Spinal cord (tissue), 10 donors: ENCODE measurements around the gene CBX8. TPM values are rescaled to one million over a fixed set of nuclear protein-coding genes. Genes with fewer than 3 reads are reported as not detected.
A peak's percentile ranks its signal among the peaks of the same experiment; 100 is the strongest.

ENCODE experiments used
- DNase-seq, 6 donors: peaks; one replicate each; pipeline versions ENCODE4 v3.0.0 to v3.0.0-alpha.2; 2013 to 2015; ENCODE audit warnings: low spot score in 6 of 6, low read depth in 4 of 6
- H3K27ac ChIP-seq: one replicate; pipeline ENCODE4 v1.5.1; 2013; ENCODE audit warnings: low read depth, low read length, control low read depth
- H3K27me3 ChIP-seq: one replicate; pipeline ENCODE4 v1.6.1; 2013; ENCODE audit warnings: low read length; ENCODE audit not compliant: control insufficient read depth, insufficient read depth
- H3K36me3 ChIP-seq: one replicate; pipeline ENCODE4 v1.6.1; 2013; ENCODE audit warnings: low read length; ENCODE audit not compliant: control insufficient read depth, insufficient read depth
- H3K4me1 ChIP-seq: one replicate; pipeline ENCODE4 v1.6.1; 2013; ENCODE audit warnings: low read length; ENCODE audit not compliant: control insufficient read depth, insufficient read depth
- H3K4me3 ChIP-seq: one replicate; pipeline ENCODE4 v1.5.1; 2013; ENCODE audit warnings: low read depth, low read length, control low read depth
- H3K9me3 ChIP-seq: one replicate; pipeline ENCODE4 v1.6.1; 2013; ENCODE audit warnings: low read length; ENCODE audit not compliant: control insufficient read depth, insufficient read depth
- WGBS: methylation state at CpG from one replicate; pipeline ENCODE4 v1.1.5; 2013; ENCODE audit warnings: missing lambda C conversion rate; ENCODE audit not compliant: insufficient coverage; 5-methylcytosine and 5-hydroxymethylcytosine counted together
- long read RNA-seq, 4 donors: transcript quantifications; one replicate each; lab custom pipeline, GENCODE V29; 2026
- polyA plus RNA-seq, 2 donors: library from polyadenylated mRNA; unstranded; fragments of 120-200 nt; gene quantifications; one replicate each; pipeline ENCODE4 v1.2.1, GENCODE V29; 2013; ENCODE audit not compliant: insufficient read length in 2 of 2
- total RNA-seq, 2 donors: library from RNA; depleted of rRNA in 1 of 2; stranded (reverse); fragments of 120-200 nt in 1 of 2; fragments of >200 nt in 1 of 2; gene quantifications; one replicate each; pipeline versions ENCODE4 v1.2.3 to v1.2.4, GENCODE V29; 2013 to 2014
- donor health status: healthy.

Gene CBX8
- 1 to 10 TPM; 3.6 to 9.3 TPM for total RNA-seq
- polyA plus RNA-seq: 10 to 100 TPM; 13.6 to 14.4 TPM
- long read RNA-seq, donor 1, partial matches to known transcripts: 6 of 10 reads
- long read RNA-seq, donor 1, other reads (novel, unspliced or antisense): 0 of 10 reads
- long read RNA-seq, donor 2, partial matches to known transcripts: 0 of 2 reads
- long read RNA-seq, donor 2, other reads (novel, unspliced or antisense): 0 of 2 reads
- long read RNA-seq, donor 3, partial matches to known transcripts: 0 of 4 reads
- long read RNA-seq, donor 3, other reads (novel, unspliced or antisense): 0 of 4 reads
- long read RNA-seq, donor 4, transcript CBX8-201 (5 exons, 3,791 nt): major isoform, 8 of 8 reads
- long read RNA-seq, donor 4, partial matches to known transcripts: 0 of 8 reads
- long read RNA-seq, donor 4, other reads (novel, unspliced or antisense): 0 of 8 reads

GRCh38 chr17:79796763-79797491 lies at the start of gene CBX8:
CBX8 (minus strand) TSS chr17:79797077; CDS start chr17:79796998, 79 bp downstream.
- under 1% methylated on average over 76 of the region's 79 CpGs for WGBS
- H3K4me1 ChIP-seq: peaks cover 81% of the 10 kb centered on the region
- H3K27ac ChIP-seq: peak within 1 kb of the TSS; percentile 92
- peak within 1 kb of the TSS; percentile 75 for H3K4me3 ChIP-seq
- H3K36me3 ChIP-seq: peaks cover 20% of the 10 kb centered on the region
- no peaks in the 10 kb centered on the region for H3K9me3 ChIP-seq
- DNase-seq: peak; percentile 97 to 100 (median 100)
- peaks cover 60% of the 10 kb centered on the region for H3K27me3 ChIP-seq

GRCh38 chr17:79845601-79845949 lies 48.7 kb upstream of the CBX8 start:
- no peak overlapping the region for H3K4me3 ChIP-seq
- peak overlapping the region; percentile 67 for H3K27ac ChIP-seq
- no peak for DNase-seq

GRCh38 chr17:79844869-79845600 lies 48.2 kb upstream of the CBX8 start:
- Histone ChIP-seq H3K9me3 (no peaks in the 10 kb centered on the region), H3K36me3 (no peaks in the 10 kb centered on the region), H3K27me3 (peaks cover 38% of the 10 kb centered on the region), H3K4me3 (no peak overlapping the region), H3K4me1 (peaks cover 53% of the 10 kb centered on the region), H3K27ac (peak overlapping the region; percentile 67)
- WGBS: 7% methylated on average over 27 of the region's 38 CpGs
- peak in 1 of 6 donors; percentile 62 for DNase-seq

More at GRCh38 chr17:79845601-79845949, 48.7 kb upstream of the CBX8 start:
- 38% methylated on average over 5 of the region's 7 CpGs for WGBS
- Histone ChIP-seq H3K27me3 (peaks cover 33% of the 10 kb centered on the region), H3K9me3 (no peaks in the 10 kb centered on the region), H3K4me1 (peaks cover 49% of the 10 kb centered on the region), H3K36me3 (no peaks in the 10 kb centered on the region)

GRCh38 chr17:79843816-79844800 lies 47.2 kb upstream of the CBX8 start:
- no peaks in the 10 kb centered on the region for H3K9me3 ChIP-seq
- DNase-seq: peak in 2 of 6 donors; percentile 78 to 85
- H3K27ac ChIP-seq: peak overlapping the region; percentile 15
- peak overlapping the region; percentile 54 for H3K4me3 ChIP-seq
- peaks cover 40% of the 10 kb centered on the region for H3K27me3 ChIP-seq
- peaks cover 58% of the 10 kb centered on the region for H3K4me1 ChIP-seq
- WGBS: under 1% methylated on average over 81 of the region's 89 CpGs
- no peaks in the 10 kb centered on the region for H3K36me3 ChIP-seq

- H3K4me1 ChIP-seq: peaks cover 58% of the 10 kb centered on the region
- H3K4me3 ChIP-seq: peak overlapping the region; percentile 54
- peaks cover 40% of the 10 kb centered on the region for H3K27me3 ChIP-seq
- DNase-seq: no peak
- H3K9me3 ChIP-seq: no peaks in the 10 kb centered on the region
- H3K36me3 ChIP-seq: no peaks in the 10 kb centered on the region
- under 1% methylated on average over 39 of the region's 39 CpGs for WGBS
- peak overlapping the region; percentile 15 for H3K27ac ChIP-seq
These were observed 46.6 kb upstream of the CBX8 start for GRCh38 chr17:79843474-79843815.

- under 1% methylated on average over 57 of the region's 66 CpGs for WGBS
- Histone ChIP-seq H3K4me1 (peaks cover 62% of the 10 kb centered on the region), H3K36me3 (no peaks in the 10 kb centered on the region), H3K4me3 (peak overlapping the region; percentile 54), H3K27ac (no peak overlapping the region), H3K27me3 (peaks cover 40% of the 10 kb centered on the region), H3K9me3 (no peaks in the 10 kb centered on the region)
- peak in 2 of 6 donors; percentile 55 to 63 for DNase-seq
These were observed 46.0 kb upstream of the CBX8 start for GRCh38 chr17:79842656-79843473.

- 2% methylated on average over 20 of the region's 20 CpGs for WGBS
These were observed 45.3 kb upstream of the CBX8 start for GRCh38 chr17:79842136-79842655.

More at GRCh38 chr17:79842136-79842655, 45.3 kb upstream of the CBX8 start:
- DNase-seq: no peak
- H3K4me1 ChIP-seq: peaks cover 69% of the 10 kb centered on the region
- peaks cover 5% of the 10 kb centered on the region for H3K36me3 ChIP-seq
- no peaks in the 10 kb centered on the region for H3K9me3 ChIP-seq
- H3K27ac ChIP-seq: no peak overlapping the region
- H3K27me3 ChIP-seq: peaks cover 40% of the 10 kb centered on the region
- no peak overlapping the region for H3K4me3 ChIP-seq
